NCI-H2029 (cell line): ENCODE data around the gene NEO1.

Experiments used
- DNase-seq: peaks from one replicate; lab custom pipeline; 2025; lab: John Stamatoyannopoulos, UW

NEO1 gene

DNA sequence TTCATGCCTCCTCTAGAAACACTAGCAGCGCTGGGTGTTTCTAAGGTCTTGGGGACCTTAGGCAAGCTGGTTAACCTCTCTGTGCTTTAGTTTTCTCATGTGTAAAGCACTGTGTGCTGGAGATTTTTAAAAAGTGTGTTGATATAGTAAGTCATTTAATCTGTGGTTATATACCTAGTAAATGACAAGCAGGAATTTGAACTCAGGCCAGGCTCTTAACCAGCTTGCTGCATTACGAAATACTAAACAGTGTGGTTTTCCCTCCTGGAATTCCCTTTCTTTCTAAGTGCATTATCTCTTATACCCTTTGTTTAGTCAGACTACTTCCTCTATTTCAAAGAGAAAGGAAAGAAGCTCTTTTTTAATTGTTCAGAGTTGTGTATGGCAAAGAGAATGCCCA is 26.5 kb downstream of the NEO1 start:
- peak; percentile 22 for DNase-seq

DNA sequence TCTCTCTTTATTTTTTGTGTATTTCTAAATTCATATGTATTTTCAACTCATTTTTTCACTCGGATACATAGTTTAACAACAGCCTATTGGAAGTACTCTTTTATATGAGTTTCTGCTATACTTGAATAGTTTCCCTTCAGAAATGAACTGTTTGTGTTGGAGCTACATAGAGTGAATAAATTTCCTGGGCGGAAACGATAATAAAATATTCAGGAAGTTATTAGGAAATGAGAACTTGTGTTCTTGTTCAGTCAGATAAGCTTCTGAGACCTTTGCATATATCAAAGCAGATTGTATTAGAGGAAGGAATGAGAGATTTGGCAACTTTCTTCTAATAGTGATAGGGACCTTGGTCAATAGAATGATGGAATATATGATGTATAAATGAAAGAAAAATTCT is 27.3 kb downstream of the NEO1 start:
- no peak for DNase-seq

GRCh38 chr15:73081321-73081958 is 29.2 kb downstream of the NEO1 start:
- DNase-seq: peak; percentile 13

DNA sequence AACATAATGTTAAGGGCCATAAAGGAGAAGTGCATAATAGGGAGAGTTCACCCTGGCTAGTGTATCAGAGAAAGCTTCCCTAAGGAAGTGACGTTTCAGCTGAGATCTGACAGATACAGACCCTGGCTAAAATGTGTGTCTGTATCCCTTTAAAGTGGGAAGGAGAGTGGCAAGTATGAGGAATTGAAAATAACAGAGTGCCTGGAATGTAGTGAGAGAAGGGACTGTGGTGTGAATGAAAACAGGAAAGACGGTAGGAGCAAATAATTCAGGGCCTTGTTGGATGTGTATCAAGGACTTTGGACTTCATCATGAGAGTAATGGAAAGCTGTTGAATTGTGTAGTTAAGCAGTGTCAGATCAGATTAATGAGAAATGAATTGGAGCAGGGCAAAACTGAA is 30.5 kb downstream of the NEO1 start:
- no peak for DNase-seq

DNA sequence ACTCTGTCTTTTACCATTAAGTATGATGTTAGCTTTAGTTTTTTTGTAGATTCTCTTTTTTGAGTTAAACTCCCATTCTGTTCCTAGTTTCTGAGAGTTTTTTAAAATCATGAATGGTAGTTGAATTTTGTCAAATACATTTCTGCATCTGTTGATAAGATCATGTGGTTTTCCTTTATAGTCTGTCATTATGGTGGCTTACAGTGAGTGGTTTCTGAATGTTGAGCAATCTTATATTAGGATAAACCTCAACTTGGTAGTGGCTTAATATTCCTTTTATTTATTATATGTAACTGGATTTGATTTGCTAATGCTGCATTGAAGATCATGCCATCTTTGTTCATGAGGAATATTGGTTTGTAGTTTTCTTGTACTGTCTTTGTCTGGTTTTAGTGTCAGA is 34.8 kb downstream of the NEO1 start:
- DNase-seq: no peak

DNA sequence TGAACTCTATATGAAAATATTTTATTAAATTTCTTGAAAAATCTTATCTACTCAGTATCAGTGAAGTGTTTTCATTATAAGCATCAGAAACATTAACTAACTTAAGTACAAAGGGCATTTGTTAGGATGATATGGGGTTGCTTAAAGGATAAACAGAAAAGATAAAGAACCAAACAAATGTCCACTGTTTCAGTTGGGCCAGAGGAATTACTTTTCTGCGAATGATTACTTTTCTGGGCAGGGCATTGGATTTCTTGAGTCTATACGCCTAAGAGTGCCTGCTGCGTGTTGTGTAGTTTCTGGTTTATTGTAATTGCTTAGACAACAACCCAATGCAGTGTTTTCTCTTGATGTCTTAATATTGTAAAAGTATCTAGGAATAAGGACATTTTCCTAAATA is 52.8 kb downstream of the NEO1 start:
- DNase-seq: no peak

GRCh38 chr15:73108676-73109075 is 56.4 kb downstream of the NEO1 start:
- no peak for DNase-seq

DNA sequence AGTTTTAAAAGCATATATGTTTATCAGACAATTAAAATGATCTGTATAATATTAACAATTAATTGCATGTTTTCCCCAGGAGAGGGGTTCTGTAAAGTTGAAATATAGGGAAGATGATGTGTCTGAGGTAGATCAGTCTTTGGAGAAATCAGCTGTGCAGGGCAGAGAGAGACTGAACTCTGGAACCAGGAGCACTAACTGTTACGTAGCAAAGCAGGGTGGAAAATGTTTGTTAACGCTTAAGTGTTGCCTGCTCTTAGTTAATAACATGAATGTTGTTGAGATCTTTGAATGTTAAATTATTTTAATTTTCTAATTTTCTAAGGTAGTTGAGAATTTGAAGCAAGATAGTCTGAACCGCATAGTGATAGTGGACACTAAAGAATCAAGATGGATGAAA is 57.5 kb downstream of the NEO1 start:
- DNase-seq: no peak

GRCh38 chr15:73110201-73110600 is 57.9 kb downstream of the NEO1 start:
- DNase-seq: no peak

- no peak for DNase-seq
Measured at GRCh38 chr15:73114064-73114463, 61.8 kb downstream of the NEO1 start.

GRCh38 chr15:73116164-73116563 is 63.9 kb downstream of the NEO1 start:
- DNase-seq: no peak

- DNase-seq: no peak
Measured at GRCh38 chr15:73118055-73118454, 65.8 kb downstream of the NEO1 start.

DNA sequence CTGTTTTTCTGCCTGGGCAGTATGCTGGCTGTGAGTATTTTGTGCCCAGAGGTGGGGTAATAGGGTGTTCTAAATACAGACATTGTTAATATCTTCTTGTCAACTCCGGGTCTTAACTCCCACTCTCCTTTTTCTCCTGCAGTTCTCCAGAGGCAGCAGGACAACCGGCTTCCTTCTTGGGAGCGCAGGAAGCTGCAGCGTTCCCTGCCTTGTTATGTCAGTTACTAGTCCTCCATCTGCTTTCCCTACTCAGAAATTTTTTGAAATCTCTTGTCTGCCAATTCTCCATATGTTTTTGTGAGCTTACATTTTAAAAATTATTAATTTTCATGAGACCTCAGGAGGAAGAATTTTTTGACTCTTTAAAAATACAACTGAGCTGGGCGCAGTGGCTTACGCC is 67.2 kb downstream of the NEO1 start:
- DNase-seq: no peak

GRCh38 chr15:73120269-73120668 is 68.0 kb downstream of the NEO1 start:
- DNase-seq: no peak

DNA sequence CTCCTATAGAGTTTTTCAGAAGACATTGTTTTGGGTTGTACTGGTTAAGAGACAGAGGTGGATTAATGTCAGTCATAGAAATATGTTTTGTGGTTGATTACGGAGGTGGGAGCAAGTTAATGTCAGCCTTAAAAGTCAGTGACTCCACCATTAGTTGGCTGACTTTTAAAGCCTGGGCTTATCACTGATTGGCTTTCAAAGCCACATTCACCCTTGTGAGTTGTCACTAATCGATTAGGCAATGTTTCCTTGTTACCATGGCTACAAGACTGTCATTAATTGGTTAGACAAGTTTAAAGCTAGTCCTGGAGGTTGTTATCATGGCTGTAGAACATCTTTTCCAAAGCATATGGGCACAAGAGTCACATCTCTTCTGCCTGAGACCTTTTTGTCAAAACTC is 73.0 kb downstream of the NEO1 start:
- DNase-seq: no peak

DNA sequence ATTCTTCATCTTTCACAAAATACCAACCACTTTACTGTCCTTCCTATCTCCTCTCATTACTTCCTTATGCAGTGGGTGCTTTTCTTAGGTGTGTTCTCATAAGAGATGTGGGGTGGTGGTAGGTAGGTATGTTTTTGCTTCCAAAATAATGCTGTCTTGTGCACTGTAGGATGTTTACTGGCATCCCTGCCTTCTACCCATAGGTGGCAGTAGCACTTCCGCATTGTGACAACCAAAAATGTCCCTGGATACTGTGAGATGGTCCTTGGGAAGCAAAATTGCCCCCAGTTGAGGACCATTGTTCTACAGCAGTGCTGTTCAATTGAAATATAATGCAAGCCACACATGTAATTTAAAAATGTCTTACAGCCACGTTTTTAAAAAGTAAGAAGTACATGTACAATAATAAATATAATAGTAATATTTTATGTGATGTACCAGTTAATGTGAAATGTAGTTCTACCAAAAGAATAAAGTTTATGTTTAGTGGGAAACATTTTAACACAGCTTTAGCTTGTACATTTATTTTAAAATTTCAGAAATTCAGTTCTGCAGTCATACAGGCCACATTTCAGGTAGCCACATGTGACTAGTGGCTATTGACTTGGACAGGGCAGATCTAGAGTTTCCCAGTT is 75.2 kb downstream of the NEO1 start:
- DNase-seq: no peak

DNA sequence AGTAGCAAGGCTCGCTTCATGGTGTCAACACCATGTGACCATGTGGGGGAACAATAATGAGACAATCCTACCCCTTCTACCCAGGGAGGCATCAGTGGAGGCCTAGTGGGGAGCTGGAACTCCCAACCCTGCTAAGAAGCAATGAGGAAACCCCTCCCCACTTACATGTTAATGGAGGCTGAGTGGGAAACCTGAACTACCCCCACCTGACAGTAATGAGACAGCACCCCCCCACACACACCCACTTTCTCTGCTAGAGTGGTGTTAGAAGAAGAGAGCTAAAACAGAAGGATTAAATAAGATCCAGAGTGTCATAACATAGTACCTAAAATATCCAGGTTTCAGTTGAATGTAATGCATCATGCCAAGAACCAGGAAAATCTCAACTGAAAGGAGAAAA is 78.6 kb downstream of the NEO1 start:
- DNase-seq: no peak

DNA sequence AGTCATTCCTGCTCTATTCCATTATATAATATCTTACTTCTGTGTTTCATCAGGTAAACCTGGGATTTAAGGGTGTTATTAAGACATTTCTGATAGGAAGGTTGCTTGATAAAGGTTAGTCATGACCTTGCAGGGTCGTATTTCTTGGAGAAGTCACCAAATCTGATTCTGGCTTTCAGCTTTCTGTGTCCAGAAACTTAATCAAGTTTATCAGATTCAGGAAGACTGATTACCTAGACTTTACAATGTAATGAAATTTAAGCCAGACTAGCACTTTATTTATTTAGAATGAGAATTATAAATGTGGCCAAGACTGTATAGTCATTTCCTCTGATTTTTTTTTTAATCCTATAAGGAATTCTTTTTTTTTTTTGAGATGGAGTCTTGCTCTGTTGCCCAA is 81.9 kb downstream of the NEO1 start:
- DNase-seq: no peak

- no peak for DNase-seq
Measured at GRCh38 chr15:73139041-73139743, 86.9 kb downstream of the NEO1 start.

DNA sequence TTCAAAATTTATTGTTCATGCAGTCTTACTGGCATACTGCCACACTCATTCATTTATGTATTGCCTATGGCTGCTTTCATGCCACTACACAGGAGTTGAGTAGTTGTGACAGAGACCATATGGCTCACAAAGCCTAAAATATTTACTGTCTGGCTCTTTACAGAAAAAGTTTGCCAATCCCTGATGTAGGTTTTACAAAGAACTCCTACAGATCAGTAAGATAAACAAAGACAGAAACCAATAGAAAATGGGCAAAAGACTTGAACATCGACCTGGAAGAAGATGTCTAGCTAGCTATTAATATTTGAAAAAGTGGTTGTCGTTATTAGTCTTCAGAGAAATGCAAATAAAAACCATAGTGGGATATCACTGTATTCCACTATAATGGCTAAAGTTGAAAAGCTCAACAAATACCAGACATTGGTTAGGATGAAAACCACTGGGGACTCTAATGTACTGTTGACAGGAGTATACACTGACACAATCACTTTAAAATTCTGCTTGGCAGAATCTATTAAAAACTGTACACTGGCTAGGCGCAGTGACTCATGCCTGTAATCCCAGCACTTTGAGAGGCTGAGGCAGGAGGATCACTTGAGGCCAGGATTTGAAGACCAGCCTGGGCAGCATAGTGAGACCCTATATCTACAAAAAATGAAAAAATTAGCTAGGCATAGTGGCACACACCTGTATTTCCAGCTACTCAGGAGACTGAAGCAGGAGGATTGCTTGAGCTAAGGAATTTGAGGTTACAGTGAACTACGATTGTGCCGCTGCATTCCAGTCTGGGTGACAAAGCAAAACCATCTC is 87.7 kb downstream of the NEO1 start:
- DNase-seq: no peak

GRCh38 chr15:73141216-73141900 is 89.1 kb downstream of the NEO1 start:
- no peak for DNase-seq
